ENCODE data around the gene TOPBP1. TPM values are rescaled to one million over a fixed set of nuclear protein-coding genes. Genes with fewer than 3 reads are reported as not detected.

Gene TOPBP1
- total RNA-seq, 1 donor from 2014 or later = 21.4 TPM

- Histone ChIP-seq H3K9ac (ENCODE audit: low read depth in 1 of 3, low read length in 3 of 3) (no peak overlapping the region), H3K9me3 (ENCODE audit: control insufficient read depth in 3 of 3, low read length in 3 of 3) (no peaks in the 10 kb centered on the region), H3K4me3 (ENCODE audit: low read length in 3 of 3) (no peak overlapping the region), H3K4me1 (ENCODE audit: control insufficient read depth in 3 of 3, insufficient read depth in 3 of 3, low read length in 3 of 3) (no peaks in the 10 kb centered on the region), H3K27ac (ENCODE audit: low read depth, low read length) (no peak overlapping the region), H3K27me3 (ENCODE audit: control insufficient read depth in 3 of 3, insufficient read depth in 3 of 3, low read length in 3 of 3) (no peaks in the 10 kb centered on the region), H3K36me3 (ENCODE audit: control insufficient read depth in 3 of 3, insufficient read depth in 3 of 3, low read length in 3 of 3) (peaks cover 6 to 38% (median 30%) of the 10 kb centered on the region in 3 donors)
Observed at GRCh38 chr3:133655731-133656515, 5.8 kb downstream of the TOPBP1 start.

- Histone ChIP-seq H3K4me3 (ENCODE audit: low read length in 3 of 3) (no peak overlapping the region), H3K4me1 (ENCODE audit: control insufficient read depth in 3 of 3, insufficient read depth in 3 of 3, low read length in 3 of 3) (no peaks in the 10 kb centered on the region), H3K27me3 (ENCODE audit: control insufficient read depth in 3 of 3, insufficient read depth in 3 of 3, low read length in 3 of 3) (no peaks in the 10 kb centered on the region), H3K9me3 (ENCODE audit: control insufficient read depth in 3 of 3, low read length in 3 of 3) (no peaks in the 10 kb centered on the region), H3K9ac (ENCODE audit: low read depth in 1 of 3, low read length in 3 of 3) (no peak overlapping the region), H3K27ac (ENCODE audit: low read depth, low read length) (no peak overlapping the region), H3K36me3 (ENCODE audit: control insufficient read depth in 3 of 3, insufficient read depth in 3 of 3, low read length in 3 of 3) (peaks cover 4 to 27% (median 26%) of the 10 kb centered on the region in 3 donors)
Observed at GRCh38 chr3:133649486-133650068, 12.2 kb downstream of the TOPBP1 start.

- Histone ChIP-seq H3K27ac (ENCODE audit: low read depth, low read length) (no peak overlapping the region), H3K27me3 (ENCODE audit: control insufficient read depth in 3 of 3, insufficient read depth in 3 of 3, low read length in 3 of 3) (no peaks in the 10 kb centered on the region), H3K9me3 (ENCODE audit: control insufficient read depth in 3 of 3, low read length in 3 of 3) (no peaks in the 10 kb centered on the region), H3K9ac (ENCODE audit: low read depth in 1 of 3, low read length in 3 of 3) (no peak overlapping the region), H3K4me1 (ENCODE audit: control insufficient read depth in 3 of 3, insufficient read depth in 3 of 3, low read length in 3 of 3) (no peaks in the 10 kb centered on the region), H3K36me3 (ENCODE audit: control insufficient read depth in 3 of 3, insufficient read depth in 3 of 3, low read length in 3 of 3) (peaks cover 12 to 40% (median 36%) of the 10 kb centered on the region in 3 donors), H3K4me3 (ENCODE audit: low read length in 3 of 3) (no peak overlapping the region)
Observed at GRCh38 chr3:133644768-133645167, 17.0 kb downstream of the TOPBP1 start.

GRCh38 chr3:133643611-133644010 lies 18.1 kb downstream of the TOPBP1 start:
- H3K36me3 ChIP-seq (ENCODE audit: control insufficient read depth in 3 of 3, insufficient read depth in 3 of 3, low read length in 3 of 3) = peaks cover 12 to 38% (median 37%) of the 10 kb centered on the region in 3 donors
- no peak overlapping the region for H3K9ac ChIP-seq (ENCODE audit: low read depth in 1 of 3, low read length in 3 of 3)
- no peaks in the 10 kb centered on the region for H3K4me1 ChIP-seq (ENCODE audit: control insufficient read depth in 3 of 3, insufficient read depth in 3 of 3, low read length in 3 of 3)
- no peaks in the 10 kb centered on the region for H3K27me3 ChIP-seq (ENCODE audit: control insufficient read depth in 3 of 3, insufficient read depth in 3 of 3, low read length in 3 of 3)
- no peak overlapping the region for H3K27ac ChIP-seq (ENCODE audit: low read depth, low read length)
- no peaks in the 10 kb centered on the region for H3K9me3 ChIP-seq (ENCODE audit: control insufficient read depth in 3 of 3, low read length in 3 of 3)
- no peak overlapping the region for H3K4me3 ChIP-seq (ENCODE audit: low read length in 3 of 3)

GRCh38 chr3:133641254-133641653 lies 20.5 kb downstream of the TOPBP1 start:
- Histone ChIP-seq H3K27ac (ENCODE audit: low read depth, low read length) (no peak overlapping the region), H3K27me3 (ENCODE audit: control insufficient read depth in 3 of 3, insufficient read depth in 3 of 3, low read length in 3 of 3) (no peaks in the 10 kb centered on the region)

GRCh38 chr3:133633439-133633838 lies 28.3 kb downstream of the TOPBP1 start:
- peaks cover 8 to 26% (median 25%) of the 10 kb centered on the region in 3 donors for H3K36me3 ChIP-seq (ENCODE audit: control insufficient read depth in 3 of 3, insufficient read depth in 3 of 3, low read length in 3 of 3)
- no peak overlapping the region for H3K9ac ChIP-seq (ENCODE audit: low read depth in 1 of 3, low read length in 3 of 3)
- no peak overlapping the region for H3K4me3 ChIP-seq (ENCODE audit: low read length in 3 of 3)
- H3K4me1 ChIP-seq (ENCODE audit: control insufficient read depth in 3 of 3, insufficient read depth in 3 of 3, low read length in 3 of 3) = no peaks in the 10 kb centered on the region
- H3K27ac ChIP-seq (ENCODE audit: low read depth, low read length) = no peak overlapping the region
- H3K27me3 ChIP-seq (ENCODE audit: control insufficient read depth in 3 of 3, insufficient read depth in 3 of 3, low read length in 3 of 3) = no peaks in the 10 kb centered on the region
- H3K9me3 ChIP-seq (ENCODE audit: control insufficient read depth in 3 of 3, low read length in 3 of 3) = no peaks in the 10 kb centered on the region

More at GRCh38 chr3:133641254-133641653, 20.5 kb downstream of the TOPBP1 start:
- H3K36me3 ChIP-seq (ENCODE audit: control insufficient read depth in 3 of 3, insufficient read depth in 3 of 3, low read length in 3 of 3) = peaks cover 14 to 42% (median 39%) of the 10 kb centered on the region in 3 donors
- no peaks in the 10 kb centered on the region for H3K9me3 ChIP-seq (ENCODE audit: control insufficient read depth in 3 of 3, low read length in 3 of 3)
- no peaks in the 10 kb centered on the region for H3K4me1 ChIP-seq (ENCODE audit: control insufficient read depth in 3 of 3, insufficient read depth in 3 of 3, low read length in 3 of 3)
- H3K4me3 ChIP-seq (ENCODE audit: low read length in 3 of 3) = no peak overlapping the region
- H3K9ac ChIP-seq (ENCODE audit: low read depth in 1 of 3, low read length in 3 of 3) = no peak overlapping the region

- Histone ChIP-seq H3K27me3 (ENCODE audit: control insufficient read depth in 3 of 3, insufficient read depth in 3 of 3, low read length in 3 of 3) (no peaks in the 10 kb centered on the region), H3K4me3 (ENCODE audit: low read length in 3 of 3) (no peak overlapping the region), H3K4me1 (ENCODE audit: control insufficient read depth in 3 of 3, insufficient read depth in 3 of 3, low read length in 3 of 3) (no peaks in the 10 kb centered on the region), H3K27ac (ENCODE audit: low read depth, low read length) (no peak overlapping the region), H3K36me3 (ENCODE audit: control insufficient read depth in 3 of 3, insufficient read depth in 3 of 3, low read length in 3 of 3) (peaks cover 5 to 35% (median 27%) of the 10 kb centered on the region in 3 donors), H3K9me3 (ENCODE audit: control insufficient read depth in 3 of 3, low read length in 3 of 3) (no peaks in the 10 kb centered on the region), H3K9ac (ENCODE audit: low read depth in 1 of 3, low read length in 3 of 3) (no peak overlapping the region)
Observed at GRCh38 chr3:133629146-133629545, 32.6 kb downstream of the TOPBP1 start.

GRCh38 chr3:133627789-133628188 lies 34.0 kb downstream of the TOPBP1 start:
- no peaks in the 10 kb centered on the region for H3K4me1 ChIP-seq (ENCODE audit: control insufficient read depth in 3 of 3, insufficient read depth in 3 of 3, low read length in 3 of 3)
- H3K9ac ChIP-seq (ENCODE audit: low read depth in 1 of 3, low read length in 3 of 3) = no peak overlapping the region
- peaks cover 7 to 31% (median 25%) of the 10 kb centered on the region in 3 donors for H3K36me3 ChIP-seq (ENCODE audit: control insufficient read depth in 3 of 3, insufficient read depth in 3 of 3, low read length in 3 of 3)
- H3K27me3 ChIP-seq (ENCODE audit: control insufficient read depth in 3 of 3, insufficient read depth in 3 of 3, low read length in 3 of 3) = no peaks in the 10 kb centered on the region
- H3K4me3 ChIP-seq (ENCODE audit: low read length in 3 of 3) = no peak overlapping the region
- H3K9me3 ChIP-seq (ENCODE audit: control insufficient read depth in 3 of 3, low read length in 3 of 3) = no peaks in the 10 kb centered on the region
- no peak overlapping the region for H3K27ac ChIP-seq (ENCODE audit: low read depth, low read length)

GRCh38 chr3:133620066-133620784 lies 41.5 kb downstream of the TOPBP1 start:
- Histone ChIP-seq H3K27ac (ENCODE audit: low read depth, low read length) (no peak overlapping the region), H3K9ac (ENCODE audit: low read depth in 1 of 3, low read length in 3 of 3) (no peak overlapping the region), H3K36me3 (ENCODE audit: control insufficient read depth in 3 of 3, insufficient read depth in 3 of 3, low read length in 3 of 3) (peaks cover 20 to 34% (median 33%) of the 10 kb centered on the region in 3 donors), H3K4me3 (ENCODE audit: low read length in 3 of 3) (no peak overlapping the region), H3K4me1 (ENCODE audit: control insufficient read depth in 3 of 3, insufficient read depth in 3 of 3, low read length in 3 of 3) (no peaks in the 10 kb centered on the region), H3K9me3 (ENCODE audit: control insufficient read depth in 3 of 3, low read length in 3 of 3) (no peaks in the 10 kb centered on the region), H3K27me3 (ENCODE audit: control insufficient read depth in 3 of 3, insufficient read depth in 3 of 3, low read length in 3 of 3) (no peaks in the 10 kb centered on the region)

GRCh38 chr3:133611534-133611933 lies 50.2 kb downstream of the TOPBP1 start:
- Histone ChIP-seq H3K27ac (ENCODE audit: low read depth, low read length) (no peak overlapping the region), H3K4me3 (ENCODE audit: low read length in 3 of 3) (no peak overlapping the region), H3K4me1 (ENCODE audit: control insufficient read depth in 3 of 3, insufficient read depth in 3 of 3, low read length in 3 of 3) (no peaks in the 10 kb centered on the region), H3K9ac (ENCODE audit: low read depth in 1 of 3, low read length in 3 of 3) (no peak overlapping the region), H3K27me3 (ENCODE audit: control insufficient read depth in 3 of 3, insufficient read depth in 3 of 3, low read length in 3 of 3) (no peaks in the 10 kb centered on the region), H3K9me3 (ENCODE audit: control insufficient read depth in 3 of 3, low read length in 3 of 3) (no peaks in the 10 kb centered on the region), H3K36me3 (ENCODE audit: control insufficient read depth in 3 of 3, insufficient read depth in 3 of 3, low read length in 3 of 3) (peaks cover 6 to 36% (median 30%) of the 10 kb centered on the region in 3 donors)
